ENCODE data around the gene STRN3.

STRN3 gene

DNA sequence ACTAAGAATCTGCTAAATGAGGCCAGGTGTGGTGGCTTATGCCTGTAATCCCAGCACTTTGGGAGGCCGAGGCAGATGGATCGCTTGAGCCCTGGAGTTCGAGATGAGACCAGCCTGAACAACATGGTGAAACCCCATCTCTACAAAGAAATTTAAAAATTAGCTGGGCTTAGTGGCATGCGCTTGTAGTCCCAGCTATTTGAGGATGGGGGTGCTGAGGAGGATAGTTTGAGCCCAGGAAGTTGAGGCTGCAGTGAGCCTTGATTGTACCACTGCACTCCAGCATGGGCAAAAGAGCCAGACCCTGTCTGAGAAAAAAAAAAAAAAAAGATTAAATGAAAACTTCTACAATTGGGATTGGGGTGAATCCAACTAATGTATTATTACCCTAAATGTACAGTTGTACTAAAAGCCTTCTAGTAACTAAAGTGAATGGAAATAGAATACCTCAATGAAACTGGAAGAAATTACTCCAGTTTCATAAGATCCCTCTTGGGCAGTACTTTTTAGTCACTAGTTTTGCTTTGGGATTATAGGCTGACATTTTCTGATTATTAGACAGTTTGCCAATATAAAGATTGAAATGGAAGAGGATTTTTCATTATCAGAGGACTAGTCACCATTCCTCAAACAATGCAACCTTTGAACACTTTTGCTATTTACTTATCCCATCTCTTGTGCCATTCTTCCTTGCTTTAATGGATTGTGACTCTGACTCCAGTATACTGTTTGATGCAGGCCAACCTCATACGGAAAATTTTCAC is 137.5 kb downstream of the STRN3 start:
- Histone ChIP-seq H3K4me3 (ENCODE audit: low read length) (no peak overlapping the region), H3K9me3 (ENCODE audit: control insufficient read depth, low read depth, low read length) (no peaks in the 10 kb centered on the region), H3K9ac (ENCODE audit: low read length) (no peak overlapping the region), H3K4me1 (ENCODE audit: control insufficient read depth, low read depth, low read length) (no peaks in the 10 kb centered on the region), H3K27me3 (ENCODE audit: control insufficient read depth, insufficient read depth, low read length) (no peaks in the 10 kb centered on the region), H3K27ac (ENCODE audit: low read length) (no peak overlapping the region), H3K36me3 (ENCODE audit: control insufficient read depth, low read depth, low read length) (no peaks in the 10 kb centered on the region)

DNA sequence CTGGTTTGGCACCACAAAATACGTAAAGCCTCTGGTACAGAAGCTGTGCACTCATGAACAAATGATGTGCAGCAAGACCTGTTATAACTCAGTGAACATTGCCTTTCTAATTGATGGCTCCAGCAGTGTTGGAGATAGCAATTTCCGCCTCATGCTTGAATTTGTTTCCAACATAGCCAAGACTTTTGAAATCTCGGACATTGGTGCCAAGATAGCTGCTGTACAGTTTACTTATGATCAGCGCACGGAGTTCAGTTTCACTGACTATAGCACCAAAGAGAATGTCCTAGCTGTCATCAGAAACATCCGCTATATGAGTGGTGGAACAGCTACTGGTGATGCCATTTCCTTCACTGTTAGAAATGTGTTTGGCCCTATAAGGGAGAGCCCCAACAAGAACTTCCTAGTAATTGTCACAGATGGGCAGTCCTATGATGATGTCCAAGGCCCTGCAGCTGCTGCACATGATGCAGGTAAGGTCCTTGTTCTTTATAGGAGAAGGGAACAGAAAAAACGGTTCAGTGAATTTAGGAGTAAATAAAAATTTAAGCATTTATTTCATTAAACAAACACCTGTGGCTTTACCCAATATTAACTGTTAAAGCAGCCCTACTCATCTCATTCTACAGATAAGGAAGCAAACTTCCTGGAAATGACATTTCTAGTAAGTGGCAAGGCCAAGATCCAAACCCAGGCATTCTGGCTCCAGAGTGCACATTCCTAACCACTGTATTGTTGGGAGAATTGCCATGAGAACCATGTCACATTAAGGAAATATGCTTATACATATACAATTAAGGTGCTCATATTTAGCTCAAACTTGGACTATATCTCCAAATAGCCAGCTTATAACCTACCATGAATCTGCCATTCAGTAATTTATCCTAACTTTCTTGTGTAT is 140.1 kb downstream of the STRN3 start:
- H3K4me3 ChIP-seq (ENCODE audit: low read length), result no peak overlapping the region
- H3K27ac ChIP-seq (ENCODE audit: low read length), result no peak overlapping the region
- H3K4me1 ChIP-seq (ENCODE audit: control insufficient read depth, low read depth, low read length), result no peaks in the 10 kb centered on the region
- no peaks in the 10 kb centered on the region for H3K36me3 ChIP-seq (ENCODE audit: control insufficient read depth, low read depth, low read length)
- H3K27me3 ChIP-seq (ENCODE audit: control insufficient read depth, insufficient read depth, low read length), result no peaks in the 10 kb centered on the region
- no peak overlapping the region for H3K9ac ChIP-seq (ENCODE audit: low read length)
- no peaks in the 10 kb centered on the region for H3K9me3 ChIP-seq (ENCODE audit: control insufficient read depth, low read depth, low read length)

DNA sequence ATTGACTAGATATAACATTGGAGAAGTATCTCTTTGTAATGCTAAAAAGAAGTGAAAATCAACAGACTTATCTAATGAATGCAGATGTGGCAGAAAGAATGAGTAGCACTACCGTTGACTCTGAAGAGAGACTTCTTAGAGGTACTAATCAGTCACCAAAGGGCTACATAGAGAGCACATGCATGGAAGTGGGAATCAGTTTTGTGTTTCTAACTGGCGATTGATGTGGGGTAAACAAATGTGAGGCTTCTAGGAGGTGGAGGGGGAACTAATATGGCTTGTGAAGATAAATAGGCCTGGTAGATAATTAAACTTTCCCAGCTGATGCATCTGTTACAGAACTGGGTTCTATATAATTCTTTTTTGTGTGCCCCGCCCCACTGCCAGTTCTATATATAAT is 141.3 kb downstream of the STRN3 start:
- H3K36me3 ChIP-seq (ENCODE audit: control insufficient read depth, low read depth, low read length), result no peaks in the 10 kb centered on the region
- no peaks in the 10 kb centered on the region for H3K4me1 ChIP-seq (ENCODE audit: control insufficient read depth, low read depth, low read length)
- H3K9me3 ChIP-seq (ENCODE audit: control insufficient read depth, low read depth, low read length), result no peaks in the 10 kb centered on the region
- H3K9ac ChIP-seq (ENCODE audit: low read length), result no peak overlapping the region
- no peak overlapping the region for H3K4me3 ChIP-seq (ENCODE audit: low read length)
- no peak overlapping the region for H3K27ac ChIP-seq (ENCODE audit: low read length)
- H3K27me3 ChIP-seq (ENCODE audit: control insufficient read depth, insufficient read depth, low read length), result no peaks in the 10 kb centered on the region

DNA sequence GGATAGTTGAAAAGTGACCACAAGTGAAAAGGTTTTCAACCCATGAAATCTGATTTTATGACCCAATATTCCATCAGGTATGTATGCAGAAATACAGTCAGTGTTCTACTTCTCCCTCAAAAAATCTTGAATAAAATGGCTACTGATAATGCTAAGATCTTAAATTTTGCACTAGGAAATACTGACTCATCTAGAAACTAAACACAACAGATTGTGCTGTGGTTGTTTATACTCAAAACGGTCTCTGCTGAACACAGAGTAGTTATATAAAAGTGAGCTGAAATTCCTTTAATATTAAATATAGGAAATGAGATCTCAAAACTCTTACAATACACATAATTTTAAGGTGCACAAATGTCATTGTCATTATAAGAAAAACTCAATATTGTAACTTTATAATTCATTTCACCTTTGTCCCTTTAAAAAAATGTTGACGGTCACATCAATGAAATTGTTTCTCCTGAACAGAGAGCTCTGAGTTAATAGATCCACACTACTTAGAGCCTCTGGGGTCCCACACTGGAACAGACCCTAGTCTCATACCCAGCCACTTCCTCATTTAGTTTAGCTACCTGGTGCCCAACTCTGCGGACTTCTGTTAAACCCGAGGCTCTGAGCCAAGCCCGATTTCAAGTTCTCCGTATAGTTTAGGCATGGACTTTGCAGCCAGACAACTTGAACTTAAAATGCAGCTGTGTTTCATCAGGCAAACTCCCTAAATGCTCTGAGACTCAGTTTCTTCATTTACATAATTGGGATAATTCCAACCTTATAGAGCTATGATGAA is 142.5 kb downstream of the STRN3 start:
- Histone ChIP-seq H3K4me1 (ENCODE audit: control insufficient read depth, low read depth, low read length) (no peaks in the 10 kb centered on the region), H3K36me3 (ENCODE audit: control insufficient read depth, low read depth, low read length) (no peaks in the 10 kb centered on the region), H3K9ac (ENCODE audit: low read length) (no peak overlapping the region), H3K4me3 (ENCODE audit: low read length) (no peak overlapping the region), H3K9me3 (ENCODE audit: control insufficient read depth, low read depth, low read length) (no peaks in the 10 kb centered on the region), H3K27ac (ENCODE audit: low read length) (no peak overlapping the region), H3K27me3 (ENCODE audit: control insufficient read depth, insufficient read depth, low read length) (no peaks in the 10 kb centered on the region)

DNA sequence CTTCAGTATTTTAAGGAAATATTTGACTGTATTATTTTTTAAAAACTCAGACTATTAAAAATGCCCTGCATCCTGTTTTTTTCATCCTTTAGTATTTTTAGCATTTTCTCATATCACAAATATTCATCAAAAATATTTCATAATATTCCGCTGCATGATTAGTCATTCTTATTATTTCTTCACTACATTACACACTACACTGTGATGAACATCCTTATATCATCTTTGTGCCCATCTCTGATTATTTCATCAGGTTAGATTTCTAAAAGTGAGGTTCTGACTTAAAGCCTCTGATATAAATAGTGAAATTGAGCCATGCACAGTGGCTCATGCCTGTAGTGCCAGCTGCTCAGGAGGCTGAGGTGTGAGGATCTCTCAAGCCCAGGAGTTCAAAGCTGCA is 143.7 kb downstream of the STRN3 start:
- Histone ChIP-seq H3K4me3 (ENCODE audit: low read length) (no peak overlapping the region), H3K9ac (ENCODE audit: low read length) (no peak overlapping the region), H3K4me1 (ENCODE audit: control insufficient read depth, low read depth, low read length) (no peaks in the 10 kb centered on the region), H3K27me3 (ENCODE audit: control insufficient read depth, insufficient read depth, low read length) (no peaks in the 10 kb centered on the region), H3K27ac (ENCODE audit: low read length) (no peak overlapping the region), H3K36me3 (ENCODE audit: control insufficient read depth, low read depth, low read length) (no peaks in the 10 kb centered on the region), H3K9me3 (ENCODE audit: control insufficient read depth, low read depth, low read length) (no peaks in the 10 kb centered on the region)

DNA sequence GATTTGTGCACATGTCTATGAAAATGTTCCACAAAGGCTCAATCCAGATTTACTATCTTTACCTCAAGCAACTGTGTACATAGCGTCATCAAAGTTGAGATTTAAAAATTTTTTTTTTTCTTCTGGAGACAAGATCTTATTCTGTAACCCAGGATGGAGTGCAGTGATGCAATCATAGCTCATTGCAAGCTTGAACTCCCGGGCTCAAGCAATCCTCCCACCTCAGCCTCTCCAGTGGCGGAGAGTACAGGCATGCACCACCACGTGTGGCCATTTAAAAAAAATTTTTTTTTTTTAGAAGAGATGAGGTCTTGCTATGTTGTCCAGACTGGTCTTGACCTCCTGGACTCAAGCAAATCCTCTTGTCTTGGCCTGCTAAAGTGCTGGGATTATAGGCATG is 149.5 kb downstream of the STRN3 start:
- Histone ChIP-seq H3K27ac (ENCODE audit: low read length) (no peak overlapping the region), H3K4me1 (ENCODE audit: control insufficient read depth, low read depth, low read length) (peaks cover 15% of the 10 kb centered on the region), H3K27me3 (ENCODE audit: control insufficient read depth, insufficient read depth, low read length) (peaks cover 49% of the 10 kb centered on the region), H3K9ac (ENCODE audit: low read length) (no peak overlapping the region), H3K9me3 (ENCODE audit: control insufficient read depth, low read depth, low read length) (no peaks in the 10 kb centered on the region), H3K4me3 (ENCODE audit: low read length) (no peak overlapping the region), H3K36me3 (ENCODE audit: control insufficient read depth, low read depth, low read length) (no peaks in the 10 kb centered on the region)

DNA sequence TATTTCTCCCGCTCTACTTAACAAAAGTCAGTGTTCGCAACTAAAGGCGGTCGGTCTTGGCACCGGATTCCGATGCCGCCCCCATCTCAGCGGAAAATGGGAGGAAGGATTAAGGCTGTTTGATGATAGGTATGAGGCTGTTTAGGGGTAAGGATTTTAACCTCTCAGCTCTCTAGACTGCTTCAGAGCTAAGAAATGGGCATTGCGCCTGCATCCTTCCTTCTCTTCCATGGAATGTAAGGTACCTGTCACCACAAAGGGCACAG is 150.5 kb downstream of the STRN3 start:
- H3K27ac ChIP-seq (ENCODE audit: low read length), result no peak overlapping the region
- H3K4me3 ChIP-seq (ENCODE audit: low read length), result peak overlapping the region; percentile 52
- peak overlapping the region; percentile 24 for H3K9ac ChIP-seq (ENCODE audit: low read length)

DNA sequence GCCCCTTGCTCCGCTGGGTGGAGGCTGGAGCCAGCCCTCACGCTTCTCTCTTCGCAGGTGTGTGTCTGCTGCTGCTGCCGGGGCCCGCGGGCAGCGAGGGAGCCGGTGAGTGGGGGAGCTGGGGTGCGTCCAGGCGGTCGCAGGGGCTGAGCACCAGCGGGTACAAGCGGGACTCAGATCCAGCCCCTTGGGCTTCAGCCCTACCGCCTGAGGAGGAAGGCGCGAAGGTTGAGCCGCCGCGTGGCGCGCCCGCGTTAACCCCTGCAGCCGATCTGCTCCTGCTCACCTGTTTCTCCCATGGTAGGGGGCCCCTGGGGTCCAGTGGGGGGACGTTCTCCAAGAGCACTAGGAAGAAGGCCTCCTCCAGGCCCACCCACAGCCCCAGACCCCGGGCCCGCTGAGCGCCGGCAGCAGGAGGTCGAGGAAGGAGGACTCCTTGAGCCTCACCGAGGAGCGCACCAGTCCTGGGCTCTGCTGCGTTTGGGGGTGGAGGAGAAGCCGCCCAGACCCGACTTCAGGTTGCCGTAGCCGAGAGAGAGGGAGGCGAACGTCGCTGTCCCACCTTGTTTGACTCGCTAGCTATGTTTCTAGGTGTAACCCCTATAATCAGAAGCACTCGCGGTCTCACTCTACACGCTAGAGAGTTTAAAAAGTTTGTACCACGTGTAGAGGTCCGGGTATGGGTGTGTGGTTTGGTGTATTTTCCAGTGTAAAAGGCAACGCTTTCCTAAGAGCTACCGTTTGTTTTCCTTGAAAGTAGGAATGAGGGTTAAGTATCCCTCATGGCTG is 151.0 kb downstream of the STRN3 start:
- H3K27ac ChIP-seq (ENCODE audit: low read length), result no peak overlapping the region
- H3K36me3 ChIP-seq (ENCODE audit: control insufficient read depth, low read depth, low read length), result no peaks in the 10 kb centered on the region
- H3K9me3 ChIP-seq (ENCODE audit: control insufficient read depth, low read depth, low read length), result no peaks in the 10 kb centered on the region
- peaks cover 22% of the 10 kb centered on the region for H3K4me1 ChIP-seq (ENCODE audit: control insufficient read depth, low read depth, low read length)
- H3K9ac ChIP-seq (ENCODE audit: low read length), result peak overlapping the region; percentile 24
- H3K4me3 ChIP-seq (ENCODE audit: low read length), result peak overlapping the region; percentile 52
- peaks cover 49% of the 10 kb centered on the region for H3K27me3 ChIP-seq (ENCODE audit: control insufficient read depth, insufficient read depth, low read length)

More for the DNA sequence above, 150.5 kb downstream of the STRN3 start:
- Histone ChIP-seq H3K9me3 (ENCODE audit: control insufficient read depth, low read depth, low read length) (no peaks in the 10 kb centered on the region), H3K36me3 (ENCODE audit: control insufficient read depth, low read depth, low read length) (no peaks in the 10 kb centered on the region), H3K27me3 (ENCODE audit: control insufficient read depth, insufficient read depth, low read length) (peaks cover 49% of the 10 kb centered on the region), H3K4me1 (ENCODE audit: control insufficient read depth, low read depth, low read length) (peaks cover 20% of the 10 kb centered on the region)

DNA sequence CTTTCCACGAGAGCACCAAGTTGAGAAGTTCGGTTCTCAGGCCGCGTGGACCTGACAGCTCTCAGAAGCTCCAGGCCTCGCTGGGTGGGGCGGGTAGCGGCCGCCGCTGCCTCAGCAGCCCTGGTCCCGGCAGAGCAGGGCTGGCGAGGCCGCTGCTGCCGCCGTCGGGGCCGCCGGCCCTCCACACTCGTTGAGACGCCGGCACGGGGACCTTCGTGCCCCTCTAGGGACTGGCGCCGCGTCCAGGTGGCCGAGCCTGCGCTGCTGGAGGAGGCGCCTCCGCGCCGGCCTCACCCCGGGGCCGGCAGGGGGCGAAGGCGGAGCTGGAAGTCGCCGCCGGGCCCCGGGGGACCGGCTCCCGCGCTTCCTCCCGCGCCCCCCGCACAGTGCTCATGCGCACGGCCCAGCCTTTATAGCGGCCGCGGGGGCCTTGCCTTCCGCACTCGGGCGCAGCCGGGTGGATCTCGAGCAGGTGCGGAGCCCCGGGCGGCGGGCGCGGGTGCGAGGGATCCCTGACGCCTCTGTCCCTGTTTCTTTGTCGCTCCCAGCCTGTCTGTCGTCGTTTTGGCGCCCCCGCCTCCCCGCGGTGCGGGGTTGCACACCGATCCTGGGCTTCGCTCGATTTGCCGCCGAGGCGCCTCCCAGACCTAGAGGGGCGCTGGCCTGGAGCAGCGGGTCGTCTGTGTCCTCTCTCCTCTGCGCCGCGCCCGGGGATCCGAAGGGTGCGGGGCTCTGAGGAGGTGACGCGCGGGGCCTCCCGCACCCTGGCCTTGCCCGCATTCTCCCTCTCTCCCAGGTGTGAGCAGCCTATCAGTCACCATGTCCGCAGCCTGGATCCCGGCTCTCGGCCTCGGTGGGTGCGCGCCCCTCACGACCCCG is 151.8 kb downstream of the STRN3 start, which contains the start of gene COCH:
Gene COCH, plus strand, starts transcription at position 440 of the 879 bp plus-strand sequence. Its CDS starts 380 bp downstream, at position 820.
- peak within 1 kb of the TSS; percentile 28 for H3K9ac ChIP-seq (ENCODE audit: low read length)
- H3K27ac ChIP-seq (ENCODE audit: low read length), result no peak within 1 kb of the TSS
- no peaks in the 10 kb centered on the region for H3K9me3 ChIP-seq (ENCODE audit: control insufficient read depth, low read depth, low read length)
- H3K27me3 ChIP-seq (ENCODE audit: control insufficient read depth, insufficient read depth, low read length), result peaks cover 49% of the 10 kb centered on the region
- peak within 1 kb of the TSS; percentile 52 for H3K4me3 ChIP-seq (ENCODE audit: low read length)
- H3K4me1 ChIP-seq (ENCODE audit: control insufficient read depth, low read depth, low read length), result peaks cover 22% of the 10 kb centered on the region
- H3K36me3 ChIP-seq (ENCODE audit: control insufficient read depth, low read depth, low read length), result no peaks in the 10 kb centered on the region

DNA sequence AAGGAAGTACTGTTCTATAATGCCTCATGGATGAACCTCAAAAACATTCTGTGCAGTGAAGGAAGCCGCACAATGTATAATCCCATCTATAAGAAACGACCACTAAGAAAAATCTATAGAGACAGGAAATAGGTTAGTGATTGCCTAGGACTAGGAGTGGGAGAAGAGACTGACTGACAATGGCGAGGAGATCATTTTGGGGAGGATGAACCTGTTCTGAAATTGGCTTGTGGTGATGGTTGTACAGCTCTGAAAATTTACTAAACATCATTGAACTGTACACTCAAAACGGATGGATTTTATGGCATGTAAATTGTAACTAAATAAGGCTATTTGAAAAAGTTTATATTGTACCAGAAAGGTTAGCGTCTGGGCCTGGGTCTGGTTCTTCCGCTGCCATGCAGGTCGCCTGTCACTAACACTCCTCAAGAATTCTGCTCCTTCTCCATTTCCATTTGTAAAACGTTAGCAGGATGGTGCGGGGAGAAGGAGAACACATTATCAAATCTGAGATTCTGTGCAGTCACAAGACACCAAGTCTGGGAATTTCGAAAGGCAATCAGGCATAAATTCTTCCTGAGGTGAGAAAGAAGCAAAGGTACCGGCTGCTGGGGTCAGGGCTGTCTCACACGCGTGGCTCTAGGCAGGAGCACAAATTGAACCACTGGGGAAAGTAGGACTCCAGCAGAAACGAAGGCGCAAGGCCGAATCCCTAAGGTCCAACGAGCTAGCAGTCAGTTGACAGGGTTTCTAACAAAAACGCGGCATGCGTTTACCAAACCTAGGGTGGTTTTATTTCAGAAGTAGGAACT is 152.7 kb downstream of the STRN3 start:
- H3K4me1 ChIP-seq (ENCODE audit: control insufficient read depth, low read depth, low read length), result peaks cover 22% of the 10 kb centered on the region
- H3K27ac ChIP-seq (ENCODE audit: low read length), result no peak overlapping the region
- peak overlapping the region; percentile 28 for H3K9ac ChIP-seq (ENCODE audit: low read length)
- H3K4me3 ChIP-seq (ENCODE audit: low read length), result peak overlapping the region; percentile 52
- H3K9me3 ChIP-seq (ENCODE audit: control insufficient read depth, low read depth, low read length), result no peaks in the 10 kb centered on the region
- no peaks in the 10 kb centered on the region for H3K36me3 ChIP-seq (ENCODE audit: control insufficient read depth, low read depth, low read length)
- H3K27me3 ChIP-seq (ENCODE audit: control insufficient read depth, insufficient read depth, low read length), result peaks cover 49% of the 10 kb centered on the region

All from iPS-18a (cell line).